SU-DHL-6 (cell line): Measurements from ENCODE around the gene BCAS1.

ENCODE experiments used
- EZH2phosphoT487 ChIP-seq: fragments of 200-600 bp; sonication (generic), shearing (Covaris generic); conservative IDR thresholded peaks from 2 replicates; pipeline ENCODE4 v1.6.1; 2018; ENCODE audit warnings: mild to moderate bottlenecking, antibody characterized with exemption, low read length, moderate library complexity, mixed read lengths
- TF ChIP-seq, protein P1 (sequence below): fragments of 200-600 bp; sonication (generic); IDR thresholded peaks from one replicate; pipeline ENCODE4 v1.5.1; 2017; ENCODE audit warnings: antibody characterized with exemption, mild to moderate bottlenecking, low read length, moderate library complexity; ENCODE audit not compliant: insufficient read depth, poor library complexity, severe bottlenecking

- TF ChIP-seq, protein P1, sequence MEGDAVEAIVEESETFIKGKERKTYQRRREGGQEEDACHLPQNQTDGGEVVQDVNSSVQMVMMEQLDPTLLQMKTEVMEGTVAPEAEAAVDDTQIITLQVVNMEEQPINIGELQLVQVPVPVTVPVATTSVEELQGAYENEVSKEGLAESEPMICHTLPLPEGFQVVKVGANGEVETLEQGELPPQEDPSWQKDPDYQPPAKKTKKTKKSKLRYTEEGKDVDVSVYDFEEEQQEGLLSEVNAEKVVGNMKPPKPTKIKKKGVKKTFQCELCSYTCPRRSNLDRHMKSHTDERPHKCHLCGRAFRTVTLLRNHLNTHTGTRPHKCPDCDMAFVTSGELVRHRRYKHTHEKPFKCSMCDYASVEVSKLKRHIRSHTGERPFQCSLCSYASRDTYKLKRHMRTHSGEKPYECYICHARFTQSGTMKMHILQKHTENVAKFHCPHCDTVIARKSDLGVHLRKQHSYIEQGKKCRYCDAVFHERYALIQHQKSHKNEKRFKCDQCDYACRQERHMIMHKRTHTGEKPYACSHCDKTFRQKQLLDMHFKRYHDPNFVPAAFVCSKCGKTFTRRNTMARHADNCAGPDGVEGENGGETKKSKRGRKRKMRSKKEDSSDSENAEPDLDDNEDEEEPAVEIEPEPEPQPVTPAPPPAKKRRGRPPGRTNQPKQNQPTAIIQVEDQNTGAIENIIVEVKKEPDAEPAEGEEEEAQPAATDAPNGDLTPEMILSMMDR, result no peak
- TF ChIP-seq EZH2phosphoT487, result no peak
Observed at GRCh38 chr20:54098047-54098446, 27.7 kb upstream of the BCAS1 start.
